Kidney epithelial cell (primary cell): Measurements from ENCODE around the gene ENPP1. TPM values are rescaled to one million over a fixed set of nuclear protein-coding genes. Genes with fewer than 3 reads are reported as not detected.

Experiments
- DNase-seq: peaks from one replicate; pipeline ENCODE4 v3.0.0-alpha.2; 2010; ENCODE audit warnings: low read depth
- H3K27me3 ChIP-seq: 2 replicates; pipeline ENCODE4 v1.6.0; 2011; ENCODE audit warnings: low read length; ENCODE audit not compliant: control insufficient read depth, insufficient read depth
- H3K36me3 ChIP-seq: 2 replicates; pipeline ENCODE4 v1.5.1; 2011; ENCODE audit warnings: low read length; ENCODE audit not compliant: control insufficient read depth, insufficient read depth
- H3K4me3 ChIP-seq: 2 replicates; pipeline ENCODE4 v1.5.1; 2011; ENCODE audit warnings: low read depth, mild to moderate bottlenecking, control low read depth, low read length
- total RNA-seq: library from RNA; depleted of rRNA; stranded (reverse); fragments of >200 nt; gene quantifications from 2 replicates; pipeline ENCODE4 v1.2.3, GENCODE V29; 2015
- TF ChIP-seq, protein P1 (sequence below): IDR thresholded peaks from 2 replicates; pipeline ENCODE4 v1.5.1; 2011; ENCODE audit warnings: mild to moderate bottlenecking, moderate library complexity, low read length, control low read depth, inconsistent platforms; ENCODE audit not compliant: insufficient read depth, poor library complexity, severe bottlenecking

ENPP1 gene
- total RNA-seq, 1 donor from 2014 or later, result 1.2 TPM

- TF ChIP-seq, protein P1, sequence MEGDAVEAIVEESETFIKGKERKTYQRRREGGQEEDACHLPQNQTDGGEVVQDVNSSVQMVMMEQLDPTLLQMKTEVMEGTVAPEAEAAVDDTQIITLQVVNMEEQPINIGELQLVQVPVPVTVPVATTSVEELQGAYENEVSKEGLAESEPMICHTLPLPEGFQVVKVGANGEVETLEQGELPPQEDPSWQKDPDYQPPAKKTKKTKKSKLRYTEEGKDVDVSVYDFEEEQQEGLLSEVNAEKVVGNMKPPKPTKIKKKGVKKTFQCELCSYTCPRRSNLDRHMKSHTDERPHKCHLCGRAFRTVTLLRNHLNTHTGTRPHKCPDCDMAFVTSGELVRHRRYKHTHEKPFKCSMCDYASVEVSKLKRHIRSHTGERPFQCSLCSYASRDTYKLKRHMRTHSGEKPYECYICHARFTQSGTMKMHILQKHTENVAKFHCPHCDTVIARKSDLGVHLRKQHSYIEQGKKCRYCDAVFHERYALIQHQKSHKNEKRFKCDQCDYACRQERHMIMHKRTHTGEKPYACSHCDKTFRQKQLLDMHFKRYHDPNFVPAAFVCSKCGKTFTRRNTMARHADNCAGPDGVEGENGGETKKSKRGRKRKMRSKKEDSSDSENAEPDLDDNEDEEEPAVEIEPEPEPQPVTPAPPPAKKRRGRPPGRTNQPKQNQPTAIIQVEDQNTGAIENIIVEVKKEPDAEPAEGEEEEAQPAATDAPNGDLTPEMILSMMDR, result no peak
Measured at GRCh38 chr6:131937226-131937625, 129.4 kb downstream of the ENPP1 start.

DNA sequence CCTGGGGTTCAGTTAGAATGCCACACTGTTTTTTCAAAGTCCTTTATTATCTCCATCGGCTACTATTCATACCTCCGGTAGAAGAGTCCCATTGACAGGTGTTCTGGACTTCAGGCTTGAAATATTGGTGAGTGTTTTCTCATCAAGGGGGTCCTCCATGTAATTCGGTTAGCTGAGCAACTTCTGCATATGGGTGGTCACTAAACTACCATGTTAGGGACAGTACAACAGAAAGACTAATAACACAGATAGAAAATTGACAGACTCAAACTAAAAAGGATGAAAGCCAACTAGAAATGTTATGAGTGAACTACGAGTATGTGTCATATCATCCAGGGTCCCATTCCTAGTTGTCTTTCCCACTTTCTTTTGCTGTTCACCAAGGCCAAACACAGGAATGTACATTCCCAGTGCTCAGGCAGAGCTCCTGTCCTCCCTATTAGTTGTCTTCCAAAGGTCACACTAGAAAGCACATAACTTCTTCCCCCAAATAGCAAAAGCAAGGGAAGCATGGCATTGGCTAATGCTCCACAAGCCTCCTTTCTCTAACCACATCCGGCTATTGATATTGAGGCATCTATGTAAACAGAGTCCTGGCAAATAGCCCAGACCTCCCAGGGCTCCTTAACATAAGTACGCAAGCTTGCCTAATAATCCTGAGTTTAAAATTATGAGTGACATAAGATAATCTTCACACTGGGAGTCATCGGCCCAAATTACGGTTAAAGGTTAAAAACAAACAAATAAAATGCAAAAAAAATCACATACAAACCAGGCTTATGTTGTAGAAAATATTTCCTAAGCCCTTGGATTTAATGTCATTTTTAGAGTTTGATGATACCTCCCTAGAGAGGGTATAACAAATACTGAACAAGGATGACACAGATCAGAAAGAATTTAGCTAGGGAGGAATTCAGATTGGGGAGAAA is 130.1 kb downstream of the ENPP1 start:
- TF ChIP-seq, protein P1, result no peak
- peak; percentile 56 for DNase-seq
- H3K27me3 ChIP-seq, result no peaks in the 10 kb centered on the region
- no peak overlapping the region for H3K4me3 ChIP-seq
- no peaks in the 10 kb centered on the region for H3K36me3 ChIP-seq

More at GRCh38 chr6:131937226-131937625, 129.4 kb downstream of the ENPP1 start:
- H3K4me3 ChIP-seq, result no peak overlapping the region
- H3K27me3 ChIP-seq, result no peaks in the 10 kb centered on the region
- no peaks in the 10 kb centered on the region for H3K36me3 ChIP-seq
- no peak for DNase-seq

Other genes with a start within 250 kb of the ENPP1 start
- gene ARG1, start 234.8 kb upstream of the ENPP1 start, total RNA-seq, result not detected in 2 replicates
- gene MED23, start 179.8 kb upstream of the ENPP1 start, total RNA-seq, result 20.8 and 21.2 TPM in 2 replicates
- gene ENPP3, start 170.7 kb upstream of the ENPP1 start, total RNA-seq, result not detected in 2 replicates
- not detected in 2 replicates for gene OR2A4, start 106.6 kb upstream of the ENPP1 start, total RNA-seq
- gene CTAGE9, start 97.0 kb upstream of the ENPP1 start, total RNA-seq, result not detected in 2 replicates
- gene CCN2, start 143.4 kb downstream of the ENPP1 start, total RNA-seq, result 172 and 194 TPM in 2 replicates